Peyer's patch (tissue), 4 donors: ENCODE measurements around the gene PPP2R5E. TPM values are rescaled to one million over a fixed set of nuclear protein-coding genes. Genes with fewer than 3 reads are reported as not detected.

Experiments
- DNase-seq, 3 donors: peaks; one replicate each; pipeline ENCODE4 v3.0.0-alpha.2; 2017 to 2019
- H3K27ac ChIP-seq, 4 donors: fragments of 200-600 bp; sonication (generic); one replicate each; pipeline ENCODE4 v1.5.1; 2016 to 2019
- H3K27me3 ChIP-seq, 2 donors: fragments of 200-600 bp; sonication (generic); one replicate each; pipeline ENCODE4 v1.5.1; 2019
- H3K36me3 ChIP-seq, 3 donors: fragments of 200-600 bp; sonication (generic); one replicate each; pipeline ENCODE4 v1.5.1; 2016 to 2019
- H3K4me1 ChIP-seq, 4 donors: fragments of 200-600 bp; sonication (generic); one replicate each; pipeline ENCODE4 v1.5.1; 2016 to 2019
- H3K4me3 ChIP-seq, 4 donors: fragments of 200-600 bp; sonication (generic); 1 replicate in 3 of 4; 2 replicates in 1 of 4; pipeline ENCODE4 v1.5.1; 2016 to 2019; ENCODE audit warnings: mild to moderate bottlenecking in 1 of 4
- H3K9me3 ChIP-seq, 4 donors: fragments of 200-600 bp; sonication (generic); one replicate each; pipeline ENCODE4 v1.5.1; 2016 to 2019; ENCODE audit warnings: mild to moderate bottlenecking in 1 of 4
- POLR2A ChIP-seq, 2 donors: fragments of 450-650 bp; IDR thresholded peaks; one replicate each; pipeline ENCODE4 v1.5.1; 2017; ENCODE audit warnings: antibody characterized with exemption in 2 of 2, mild to moderate bottlenecking in 2 of 2, moderate library complexity in 2 of 2
- total RNA-seq, 4 donors: library from RNA; depleted of rRNA; stranded (reverse); fragments of >200 nt; gene quantifications; one replicate each; pipeline ENCODE4 v1.1.0, GENCODE V29; 2016
- TF ChIP-seq, protein P1 (sequence below), 6 experiments: fragments of 450-650 bp in 4 of 6; fragments of 200-600 bp in 2 of 6; sonication (generic) in 1 of 6; IDR thresholded peaks; one replicate each; pipeline ENCODE4 v1.5.1; 2017 to 2019; ENCODE audit warnings: antibody characterized with exemption in 6 of 6, mild to moderate bottlenecking in 3 of 6, moderate library complexity in 1 of 6

The PPP2R5E gene
- total RNA-seq, 4 donors from 2014 or later = 14.9 to 19.3 (median 17.0) TPM

- no peaks in the 10 kb centered on the region for H3K27me3 ChIP-seq
- DNase-seq = no peak
- H3K9me3 ChIP-seq = no peaks in the 10 kb centered on the region
- peaks cover 0 to 16% (median 0%) of the 10 kb centered on the region in 4 donors for H3K4me1 ChIP-seq
- TF ChIP-seq, protein P1, sequence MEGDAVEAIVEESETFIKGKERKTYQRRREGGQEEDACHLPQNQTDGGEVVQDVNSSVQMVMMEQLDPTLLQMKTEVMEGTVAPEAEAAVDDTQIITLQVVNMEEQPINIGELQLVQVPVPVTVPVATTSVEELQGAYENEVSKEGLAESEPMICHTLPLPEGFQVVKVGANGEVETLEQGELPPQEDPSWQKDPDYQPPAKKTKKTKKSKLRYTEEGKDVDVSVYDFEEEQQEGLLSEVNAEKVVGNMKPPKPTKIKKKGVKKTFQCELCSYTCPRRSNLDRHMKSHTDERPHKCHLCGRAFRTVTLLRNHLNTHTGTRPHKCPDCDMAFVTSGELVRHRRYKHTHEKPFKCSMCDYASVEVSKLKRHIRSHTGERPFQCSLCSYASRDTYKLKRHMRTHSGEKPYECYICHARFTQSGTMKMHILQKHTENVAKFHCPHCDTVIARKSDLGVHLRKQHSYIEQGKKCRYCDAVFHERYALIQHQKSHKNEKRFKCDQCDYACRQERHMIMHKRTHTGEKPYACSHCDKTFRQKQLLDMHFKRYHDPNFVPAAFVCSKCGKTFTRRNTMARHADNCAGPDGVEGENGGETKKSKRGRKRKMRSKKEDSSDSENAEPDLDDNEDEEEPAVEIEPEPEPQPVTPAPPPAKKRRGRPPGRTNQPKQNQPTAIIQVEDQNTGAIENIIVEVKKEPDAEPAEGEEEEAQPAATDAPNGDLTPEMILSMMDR (IDR thresholded peaks at IDR 0.05) = no peak
- no peak for TF ChIP-seq POLR2A (IDR thresholded peaks at IDR 0.05)
- no peaks in the 10 kb centered on the region for H3K36me3 ChIP-seq
- no peak overlapping the region for H3K4me3 ChIP-seq
- H3K27ac ChIP-seq = no peak overlapping the region
Observed at GRCh38 chr14:63513756-63514155, 29.4 kb downstream of the PPP2R5E start.

GRCh38 chr14:63512861-63513260, 30.3 kb downstream of the PPP2R5E start:
- Histone ChIP-seq H3K36me3 (no peaks in the 10 kb centered on the region), H3K4me1 (peaks cover 0 to 16% (median 0%) of the 10 kb centered on the region in 4 donors), H3K27ac (no peak overlapping the region), H3K4me3 (no peak overlapping the region), H3K27me3 (no peaks in the 10 kb centered on the region), H3K9me3 (no peaks in the 10 kb centered on the region)
- DNase-seq = no peak
- TF ChIP-seq, protein P1 (IDR thresholded peaks at IDR 0.05) = no peak
- no peak for TF ChIP-seq POLR2A (IDR thresholded peaks at IDR 0.05)

DNA sequence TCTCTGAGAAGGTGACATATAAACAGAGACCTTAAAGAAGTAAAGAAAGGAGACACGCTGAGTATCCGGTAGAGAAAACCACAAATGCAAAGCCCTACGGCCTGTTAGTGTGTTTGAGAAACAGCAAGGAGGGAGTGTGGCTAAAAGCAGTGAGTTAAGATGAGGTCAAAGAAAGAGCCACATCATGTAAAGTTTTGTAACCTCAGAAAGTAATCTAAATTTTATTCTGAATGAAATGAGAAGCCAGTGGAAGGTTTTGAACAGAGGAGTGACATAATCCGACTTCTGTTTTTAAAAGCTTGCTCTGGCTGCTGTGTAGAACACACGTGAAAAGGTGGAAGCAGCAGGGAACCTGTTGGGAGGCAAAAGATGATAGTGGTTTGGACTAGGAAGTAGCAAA, 32.6 kb downstream of the PPP2R5E start:
- DNase-seq = no peak
- Histone ChIP-seq H3K36me3 (no peaks in the 10 kb centered on the region), H3K4me3 (no peak overlapping the region), H3K27ac (no peak overlapping the region), H3K9me3 (no peaks in the 10 kb centered on the region), H3K27me3 (no peaks in the 10 kb centered on the region), H3K4me1 (peaks cover 0 to 16% (median 0%) of the 10 kb centered on the region in 4 donors)
- TF ChIP-seq, protein P1 (IDR thresholded peaks at IDR 0.05) = no peak
- TF ChIP-seq POLR2A (IDR thresholded peaks at IDR 0.05) = no peak

DNA sequence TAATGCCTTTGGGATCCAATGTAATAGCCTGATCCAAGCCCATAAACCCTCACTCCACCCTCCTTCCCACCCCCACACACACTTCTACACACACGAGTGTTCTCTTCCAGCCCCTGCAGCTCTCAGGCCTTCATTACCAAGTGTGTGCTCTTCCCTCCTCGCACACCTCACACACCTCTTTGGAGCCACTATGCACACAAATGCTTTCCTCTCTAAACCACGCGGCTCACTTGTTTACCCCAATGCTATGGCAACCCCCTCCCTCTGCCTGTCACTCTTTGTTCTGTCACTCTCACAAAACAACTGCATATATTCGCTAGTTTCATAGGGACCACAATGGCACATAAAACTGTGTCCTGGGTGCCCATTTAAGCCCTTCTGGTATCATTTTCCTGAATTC, 35.1 kb downstream of the PPP2R5E start:
- TF ChIP-seq POLR2A (IDR thresholded peaks at IDR 0.05) = no peak
- TF ChIP-seq, protein P1 (IDR thresholded peaks at IDR 0.05) = no peak
- no peak for DNase-seq
- H3K4me3 ChIP-seq = no peak overlapping the region
- H3K27me3 ChIP-seq = no peaks in the 10 kb centered on the region
- no peaks in the 10 kb centered on the region for H3K36me3 ChIP-seq
- no peaks in the 10 kb centered on the region for H3K9me3 ChIP-seq
- H3K4me1 ChIP-seq = peaks cover 0 to 7% (median 0%) of the 10 kb centered on the region in 4 donors
- H3K27ac ChIP-seq = no peak overlapping the region

DNA sequence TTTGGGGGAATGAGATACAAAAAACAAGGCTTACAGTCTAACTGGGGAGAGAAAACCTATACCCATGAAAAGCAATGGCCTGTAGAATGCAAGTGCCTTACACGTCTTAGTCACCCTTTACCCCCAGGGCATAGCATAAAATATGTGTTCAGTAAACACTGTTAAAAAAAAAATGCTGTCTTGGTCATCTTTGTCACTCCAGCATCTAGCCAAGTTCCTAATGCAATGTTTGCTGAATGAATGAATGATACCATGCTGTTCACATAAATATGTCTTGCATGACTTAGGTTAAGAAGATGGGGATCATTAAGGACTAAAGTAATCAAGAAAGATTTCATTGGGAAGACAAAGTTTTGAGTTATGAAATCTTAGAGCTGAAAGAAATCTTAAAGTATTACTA, 38.5 kb downstream of the PPP2R5E start:
- Histone ChIP-seq H3K4me1 (no peaks in the 10 kb centered on the region), H3K27ac (no peak overlapping the region), H3K9me3 (no peaks in the 10 kb centered on the region), H3K36me3 (no peaks in the 10 kb centered on the region), H3K27me3 (no peaks in the 10 kb centered on the region), H3K4me3 (no peak overlapping the region)
- TF ChIP-seq POLR2A (IDR thresholded peaks at IDR 0.05) = no peak
- TF ChIP-seq, protein P1 (IDR thresholded peaks at IDR 0.05) = no peak
- DNase-seq = no peak

- Histone ChIP-seq H3K4me1 (no peaks in the 10 kb centered on the region), H3K4me3 (no peak overlapping the region), H3K27me3 (no peaks in the 10 kb centered on the region), H3K9me3 (no peaks in the 10 kb centered on the region), H3K27ac (no peak overlapping the region), H3K36me3 (peaks cover 0 to 4% (median 0%) of the 10 kb centered on the region in 3 donors)
- TF ChIP-seq, protein P1 (IDR thresholded peaks at IDR 0.05) = no peak
- TF ChIP-seq POLR2A (IDR thresholded peaks at IDR 0.05) = no peak
- no peak for DNase-seq
Observed at GRCh38 chr14:63501429-63501828, 41.7 kb downstream of the PPP2R5E start.
